Esophagus squamous epithelium (tissue), 4 donors: Measurements from ENCODE around the gene GSAP.

Source experiments
- CTCF ChIP-seq, 6 experiments: fragments of 450-650 bp in 4 of 6; fragments of 200-600 bp in 2 of 6; sonication (generic) in 2 of 6; IDR thresholded peaks; one replicate each; pipeline ENCODE4 v1.5.1; 2016 to 2019; ENCODE audit warnings: antibody characterized with exemption in 6 of 6, mild to moderate bottlenecking in 4 of 6, moderate library complexity in 4 of 6
- POLR2A ChIP-seq, 4 donors: fragments of 450-650 bp; IDR thresholded peaks; one replicate each; pipeline ENCODE4 v1.6.1; 2017; ENCODE audit warnings: antibody characterized with exemption in 4 of 4, mild to moderate bottlenecking in 4 of 4, moderate library complexity in 3 of 4

- TF ChIP-seq CTCF (IDR thresholded peaks at IDR 0.05) (no peak), POLR2A (IDR thresholded peaks at IDR 0.05) (no peak)
Measured at GRCh38 chr7:77290425-77290824, 125.7 kb downstream of the GSAP start.
